Ovary (tissue), 9 donors: Measurements from ENCODE around the gene PDK2. TPM values are rescaled to one million over a fixed set of nuclear protein-coding genes. Genes with fewer than 3 reads are reported as not detected.

Source experiments
- DNase-seq, 5 donors: peaks; one replicate each; pipeline ENCODE4 v3.0.0-alpha.2; 2019 to 2020
- H3K27ac ChIP-seq, 2 donors: fragments of 200-600 bp; one replicate each; pipeline versions ENCODE4 v1.5.1 to v1.8.0; 2019 to 2022
- H3K27me3 ChIP-seq: fragments of 200-600 bp; one replicate; pipeline ENCODE4 v1.8.0; 2022
- H3K36me3 ChIP-seq: fragments of 200-600 bp; sonication (generic); one replicate; pipeline ENCODE4 v1.5.1; 2019
- H3K4me1 ChIP-seq: one replicate; pipeline ENCODE4 v1.8.1; 2013; ENCODE audit warnings: mild to moderate bottlenecking, moderate library complexity; ENCODE audit not compliant: insufficient read depth
- H3K4me3 ChIP-seq: fragments of 200-600 bp; sonication (generic); one replicate; pipeline ENCODE4 v1.5.1; 2017
- H3K9me3 ChIP-seq, 2 donors: fragments of 200-600 bp in 1 of 2; sonication (generic) in 1 of 2; one replicate each; pipeline versions ENCODE4 v1.5.1 to v1.8.1; 2013 to 2019; ENCODE audit warnings: mild to moderate bottlenecking in 1 of 2, moderate library complexity in 1 of 2
- CTCF ChIP-seq, 3 donors: fragments of 450-650 bp in 2 of 3; fragments of 200-600 bp in 1 of 3; IDR thresholded peaks; one replicate each; pipeline versions ENCODE4 v1.5.1 to v1.8.0; 2016 to 2022; ENCODE audit warnings: antibody characterized with exemption in 3 of 3, mild to moderate bottlenecking in 1 of 3
- EP300 ChIP-seq: sonication (generic); formaldehyde crosslinking; IDR thresholded peaks from one replicate; pipeline ENCODE4 v1.6.1; 2017; ENCODE audit warnings: antibody characterized with exemption
- POLR2A ChIP-seq: fragments of 450-650 bp; IDR thresholded peaks from one replicate; pipeline ENCODE4 v1.6.1; 2017; ENCODE audit warnings: antibody characterized with exemption, mild to moderate bottlenecking, moderate library complexity
- WGBS, 3 donors: extraction: QIAGEN DNeasy Blood & Tissue Kit in 1 of 3; methylation state at CpG; one replicate each; pipeline versions ENCODE4 v1.1.5 to v1.1.7; 2013 to 2017; 5-methylcytosine and 5-hydroxymethylcytosine counted together
- intact Hi-C, 4 donors: fragments of 100-400 bp; cut with DNase I; formaldehyde crosslinking; loops; one replicate each; pipeline versions ENCODE4 v1.11.0 to v1.15.1; 2022 to 2023
- polyA plus RNA-seq, 2 donors: library from polyadenylated mRNA; stranded (reverse); fragments of 200-250 nt in 1 of 2; fragments of 350-450 nt in 1 of 2; fragmentation: Illumina TruSeq in 1 of 2; extraction: RNeasy Lipid Tissue Mini Kit (QIAGEN cat#74804) in 1 of 2; gene quantifications; one replicate each; pipeline ENCODE4 v1.2.3, GENCODE V29; 2013 to 2014
- total RNA-seq, 7 donors: library from RNA; depleted of rRNA in 2 of 7; stranded (reverse); fragments of >200 nt in 2 of 7; fragmentation: NEBNext Ultra II Directional in 3 of 7; extraction: Animal tissue kit (Norgen Biotek cat#: 25700) in 3 of 7; gene quantifications; one replicate each; pipeline versions ENCODE4 v1.1.0 to v1.2.4, GENCODE V29; 2016 to 2023
- donor health status: DM: no; HTN: no; CAD: no; lungs with moderate emphysema.
- donor health status: DM: no; HTN: no; CAD: no.
- donor health status: Bipolar disorder and iron deficiency.
- donor health status: DM: yes; HTN: yes; CAD: no.
- donor health status: DM: no; HTN: no; CAD: no.
- donor health status: DM: yes; HTN: yes; CAD: no.

Gene PDK2
- total and polyA plus RNA-seq, 9 donors = 36.5 to 83.2 (median 54.7) TPM

- H3K4me1 ChIP-seq = peaks cover 11% of the 10 kb centered on the region
- peak overlapping the region in 1 of 2 donors; percentile 26 for H3K27ac ChIP-seq
- H3K9me3 ChIP-seq = no peaks in the 10 kb centered on the region
- peak; percentile 71 to 76 (median 74) for DNase-seq
- intact Hi-C loops = no loop called here
- no peak for TF ChIP-seq POLR2A
- TF ChIP-seq CTCF (IDR thresholded peaks at IDR 0.05) = no peak
- no peak for TF ChIP-seq EP300
- 11 to 17% (median 14%) methylated on average over 7 of the region's 7 CpGs for WGBS, 3 donors
- no peaks in the 10 kb centered on the region for H3K36me3 ChIP-seq
- H3K4me3 ChIP-seq = no peak overlapping the region
- no peaks in the 10 kb centered on the region for H3K27me3 ChIP-seq
Observed at GRCh38 chr17:50052822-50053653, 42.1 kb upstream of the PDK2 start.

- Histone ChIP-seq H3K36me3 (no peaks in the 10 kb centered on the region), H3K27ac (peak overlapping the region in 1 of 2 donors; percentile 26), H3K27me3 (no peaks in the 10 kb centered on the region), H3K4me1 (peaks cover 17% of the 10 kb centered on the region), H3K4me3 (no peak overlapping the region), H3K9me3 (no peaks in the 10 kb centered on the region)
- 20 to 29% (median 24%) methylated on average over 3 of the region's 3 CpGs for WGBS, 3 donors
- no peak for DNase-seq
- TF ChIP-seq CTCF (IDR thresholded peaks at IDR 0.05) (no peak), EP300 (no peak), POLR2A (no peak)
- intact Hi-C loops = no loop called here
Observed at GRCh38 chr17:50053654-50053960, 41.5 kb upstream of the PDK2 start.

GRCh38 chr17:50055055-50055425 is 40.1 kb upstream of the PDK2 start:
- no peak for TF ChIP-seq POLR2A
- DNase-seq = peak in 1 of 5 donors; percentile 46
- H3K9me3 ChIP-seq = no peaks in the 10 kb centered on the region

DNA sequence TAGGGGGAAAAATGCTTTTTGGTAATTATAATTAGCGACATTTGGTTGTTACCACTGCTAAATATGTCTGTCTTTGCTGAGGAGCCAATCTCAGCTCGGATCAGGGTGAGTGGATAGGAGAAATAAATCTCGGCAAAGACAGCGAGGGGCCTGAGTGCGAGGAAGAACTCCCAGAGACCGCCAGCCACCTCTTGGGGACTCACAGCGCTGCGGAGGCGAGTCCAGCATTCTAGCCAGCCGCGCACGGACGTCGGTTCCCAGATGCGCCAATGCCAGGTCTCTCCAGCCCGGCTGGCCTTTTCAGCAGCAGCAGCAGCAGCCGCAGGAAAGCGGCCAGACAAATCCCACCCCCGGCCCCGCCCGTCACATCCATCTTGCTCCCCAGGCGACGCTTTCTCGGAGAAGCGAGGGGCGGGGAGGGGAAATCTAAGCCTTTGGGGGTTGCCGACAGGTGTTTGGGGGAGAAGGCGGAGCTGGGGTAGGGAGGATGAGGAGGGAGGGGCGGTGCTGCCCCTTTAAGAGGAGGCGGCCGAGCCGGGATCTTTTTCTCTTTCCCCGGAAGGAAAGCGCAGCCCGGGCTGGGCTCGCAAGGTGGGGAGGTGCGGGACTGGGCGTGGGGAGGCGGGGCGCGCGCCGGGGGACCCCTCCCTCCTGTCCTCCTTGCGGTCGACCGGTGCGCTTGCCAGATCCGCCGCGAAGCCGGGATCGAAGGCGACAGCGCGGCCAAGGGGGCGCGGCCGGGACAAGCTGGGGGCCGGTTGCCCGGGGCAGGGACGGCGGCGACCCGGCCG is 39.5 kb upstream of the PDK2 start, which contains the start of gene ITGA3:
Gene ITGA3, plus strand, starts transcription at position 685 of the 791 bp plus-strand sequence. CDS start 330 bp downstream, outside the sequence.
- Histone ChIP-seq H3K27me3 (no peaks in the 10 kb centered on the region), H3K27ac (peak within 1 kb of the TSS; percentile 66 to 93), H3K36me3 (no peaks in the 10 kb centered on the region), H3K4me3 (peak within 1 kb of the TSS; percentile 80), H3K4me1 (peaks cover 33% of the 10 kb centered on the region), H3K9me3 (no peaks in the 10 kb centered on the region)
- peak; percentile 36 for TF ChIP-seq POLR2A
- no peak for TF ChIP-seq CTCF (IDR thresholded peaks at IDR 0.05)
- DNase-seq = peak; percentile 69 to 77 (median 76)
- WGBS, 3 donors = 0 to 1% (median 0%) methylated on average over 38 to 65 of the region's 65 CpGs
- intact Hi-C loops = no loop called here

More at GRCh38 chr17:50055055-50055425, 40.1 kb upstream of the PDK2 start:
- H3K27me3 ChIP-seq = no peaks in the 10 kb centered on the region
- peaks cover 28% of the 10 kb centered on the region for H3K4me1 ChIP-seq
- 19 to 34% (median 33%) methylated on average over 14 of the region's 14 CpGs for WGBS, 3 donors
- no peaks in the 10 kb centered on the region for H3K36me3 ChIP-seq
- intact Hi-C loops = no loop called here
- H3K4me3 ChIP-seq = peak overlapping the region; percentile 80
- peak overlapping the region; percentile 66 to 93 for H3K27ac ChIP-seq
